ENCODE data around the gene FNDC5. TPM values are rescaled to one million over a fixed set of nuclear protein-coding genes. Genes with fewer than 3 reads are reported as not detected.

FNDC5 gene
- polyA plus RNA-seq, 1 donor from 2014 or later = 21.6 TPM

GRCh38 chr1:32899586-32900296 is 29.0 kb upstream of the FNDC5 start:
- Histone ChIP-seq H3K9ac (ENCODE audit: low read length) (no peak overlapping the region), H3K27ac (ENCODE audit: low read length) (no peak overlapping the region), H3K27me3 (ENCODE audit: insufficient read depth, low read depth, low read length) (peaks cover 36% of the 10 kb centered on the region), H3K79me2 (replicated peaks; ENCODE audit: insufficient read depth, low read length) (no peaks in the 10 kb centered on the region), H3K36me3 (ENCODE audit: insufficient read depth, low read length) (no peaks in the 10 kb centered on the region), H3K4me2 (ENCODE audit: low read length) (no peak overlapping the region), H3K9me2 (ENCODE audit: insufficient read depth, low read length) (no peaks in the 10 kb centered on the region), H3F3A (ENCODE audit: insufficient read depth, low read length, poor library complexity, severe bottlenecking) (no peaks in the 10 kb centered on the region), H2AFZ (ENCODE audit: low read depth, low read length) (no peak overlapping the region), H4K20me1 (ENCODE audit: insufficient read depth) (no peaks in the 10 kb centered on the region), H3K4me3 (ENCODE audit: low read length) (no peak overlapping the region), H3K9me3 (ENCODE audit: low read length) (no peaks in the 10 kb centered on the region)
- TF ChIP-seq TAF1 (IDR thresholded peaks at IDR 0.05; ENCODE audit: low read depth) (no peak), RAD21 (conservative IDR thresholded peaks at IDR 0.05) (no peak), EZH2 (IDR thresholded peaks at IDR 0.05; ENCODE audit: borderline replicate concordance, insufficient read depth, low read length, poor library complexity, severe bottlenecking) (no peak), REST (IDR thresholded peaks at IDR 0.05; ENCODE audit: borderline replicate concordance) (no peak), POLR2AphosphoS5 (IDR thresholded peaks at IDR 0.05) (no peak), SMC3 (conservative IDR thresholded peaks at IDR 0.05; ENCODE audit: poor library complexity) (no peak), EP300 (conservative IDR thresholded peaks at IDR 0.05; ENCODE audit: poor library complexity, severe bottlenecking) (no peak), MXI1 (conservative IDR thresholded peaks at IDR 0.05; ENCODE audit: poor library complexity, severe bottlenecking) (no peak)
- TF ChIP-seq, protein P1, sequence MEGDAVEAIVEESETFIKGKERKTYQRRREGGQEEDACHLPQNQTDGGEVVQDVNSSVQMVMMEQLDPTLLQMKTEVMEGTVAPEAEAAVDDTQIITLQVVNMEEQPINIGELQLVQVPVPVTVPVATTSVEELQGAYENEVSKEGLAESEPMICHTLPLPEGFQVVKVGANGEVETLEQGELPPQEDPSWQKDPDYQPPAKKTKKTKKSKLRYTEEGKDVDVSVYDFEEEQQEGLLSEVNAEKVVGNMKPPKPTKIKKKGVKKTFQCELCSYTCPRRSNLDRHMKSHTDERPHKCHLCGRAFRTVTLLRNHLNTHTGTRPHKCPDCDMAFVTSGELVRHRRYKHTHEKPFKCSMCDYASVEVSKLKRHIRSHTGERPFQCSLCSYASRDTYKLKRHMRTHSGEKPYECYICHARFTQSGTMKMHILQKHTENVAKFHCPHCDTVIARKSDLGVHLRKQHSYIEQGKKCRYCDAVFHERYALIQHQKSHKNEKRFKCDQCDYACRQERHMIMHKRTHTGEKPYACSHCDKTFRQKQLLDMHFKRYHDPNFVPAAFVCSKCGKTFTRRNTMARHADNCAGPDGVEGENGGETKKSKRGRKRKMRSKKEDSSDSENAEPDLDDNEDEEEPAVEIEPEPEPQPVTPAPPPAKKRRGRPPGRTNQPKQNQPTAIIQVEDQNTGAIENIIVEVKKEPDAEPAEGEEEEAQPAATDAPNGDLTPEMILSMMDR (IDR thresholded peaks at IDR 0.05; ENCODE audit: poor library complexity, severe bottlenecking) = no peak

DNA sequence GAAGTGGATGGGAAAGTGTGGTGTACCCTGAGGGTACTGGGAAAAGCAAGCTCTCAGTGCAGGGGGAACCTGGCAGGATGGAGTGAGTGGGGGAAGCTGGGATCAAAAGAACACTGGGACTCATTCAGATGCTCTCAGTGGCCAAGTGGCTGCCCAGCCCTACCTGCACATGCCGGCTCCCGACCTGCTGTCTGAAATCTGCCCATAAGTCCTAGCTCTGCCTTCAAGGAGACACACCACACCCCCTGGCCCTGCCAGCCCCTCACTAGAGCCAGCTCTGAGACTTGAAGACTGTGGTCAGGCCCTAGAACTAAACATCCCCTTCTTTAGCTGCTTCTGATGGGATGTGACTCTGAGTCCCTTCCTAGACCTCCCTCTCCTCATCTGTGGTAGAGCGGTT is 28.2 kb upstream of the FNDC5 start:
- no peaks in the 10 kb centered on the region for H4K20me1 ChIP-seq (ENCODE audit: insufficient read depth)
- no peaks in the 10 kb centered on the region for H3K9me2 ChIP-seq (ENCODE audit: insufficient read depth, low read length)
- H3K79me2 ChIP-seq (replicated peaks; ENCODE audit: insufficient read depth, low read length) = no peaks in the 10 kb centered on the region
- TF ChIP-seq RAD21 (conservative IDR thresholded peaks at IDR 0.05) (no peak), REST (IDR thresholded peaks at IDR 0.05; ENCODE audit: borderline replicate concordance) (no peak), EP300 (conservative IDR thresholded peaks at IDR 0.05; ENCODE audit: poor library complexity, severe bottlenecking) (no peak), TAF1 (IDR thresholded peaks at IDR 0.05; ENCODE audit: low read depth) (no peak), SMC3 (conservative IDR thresholded peaks at IDR 0.05; ENCODE audit: poor library complexity) (no peak), MXI1 (conservative IDR thresholded peaks at IDR 0.05; ENCODE audit: poor library complexity, severe bottlenecking) (no peak), EZH2 (IDR thresholded peaks at IDR 0.05; ENCODE audit: borderline replicate concordance, insufficient read depth, low read length, poor library complexity, severe bottlenecking) (no peak), POLR2AphosphoS5 (IDR thresholded peaks at IDR 0.05) (no peak)
- TF ChIP-seq, protein P1 (IDR thresholded peaks at IDR 0.05; ENCODE audit: poor library complexity, severe bottlenecking) = no peak
- H3K27me3 ChIP-seq (ENCODE audit: insufficient read depth, low read depth, low read length) = peaks cover 36% of the 10 kb centered on the region
- H3K9ac ChIP-seq (ENCODE audit: low read length) = no peak overlapping the region
- no peak overlapping the region for H2AFZ ChIP-seq (ENCODE audit: low read depth, low read length)
- no peaks in the 10 kb centered on the region for H3K36me3 ChIP-seq (ENCODE audit: insufficient read depth, low read length)
- no peaks in the 10 kb centered on the region for H3F3A ChIP-seq (ENCODE audit: insufficient read depth, low read length, poor library complexity, severe bottlenecking)
- H3K4me3 ChIP-seq (ENCODE audit: low read length) = no peak overlapping the region
- no peak overlapping the region for H3K4me2 ChIP-seq (ENCODE audit: low read length)
- H3K27ac ChIP-seq (ENCODE audit: low read length) = no peak overlapping the region
- no peaks in the 10 kb centered on the region for H3K9me3 ChIP-seq (ENCODE audit: low read length)

Data from neural cell (in vitro differentiated cells).